Activated gamma-delta T cell (primary cell): ENCODE results near the gene RIPK1.
"Not testable (repeated sequence)": the region's sequence is repeated elsewhere in the genome, so short reads cannot be mapped to it uniquely, and the experiment has no call there.

Experiments used
- DNase-seq: peaks from one replicate; lab custom pipeline; 2025; lab: John Stamatoyannopoulos, UW

The RIPK1 gene

DNA sequence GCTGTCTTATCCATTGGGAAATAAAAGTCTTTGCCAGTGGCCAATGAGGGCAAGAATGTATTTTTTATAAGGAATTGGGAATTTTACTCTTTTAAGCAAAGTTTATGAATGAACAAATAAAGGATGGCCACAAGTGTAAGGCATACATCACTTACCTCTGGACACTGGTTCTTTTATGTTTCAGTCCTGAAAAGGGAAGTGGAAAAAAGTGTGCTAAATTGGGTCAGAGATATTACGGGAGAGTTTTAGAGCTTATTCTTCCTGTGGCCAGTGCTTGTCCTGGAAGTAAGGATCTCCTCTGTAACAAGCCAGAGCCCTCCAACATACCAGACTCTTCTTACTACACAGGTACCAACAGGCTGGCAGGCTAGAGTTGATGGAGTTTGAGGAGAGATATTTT is 22.5 kb upstream of the RIPK1 start:
- DNase-seq = no peak

DNA sequence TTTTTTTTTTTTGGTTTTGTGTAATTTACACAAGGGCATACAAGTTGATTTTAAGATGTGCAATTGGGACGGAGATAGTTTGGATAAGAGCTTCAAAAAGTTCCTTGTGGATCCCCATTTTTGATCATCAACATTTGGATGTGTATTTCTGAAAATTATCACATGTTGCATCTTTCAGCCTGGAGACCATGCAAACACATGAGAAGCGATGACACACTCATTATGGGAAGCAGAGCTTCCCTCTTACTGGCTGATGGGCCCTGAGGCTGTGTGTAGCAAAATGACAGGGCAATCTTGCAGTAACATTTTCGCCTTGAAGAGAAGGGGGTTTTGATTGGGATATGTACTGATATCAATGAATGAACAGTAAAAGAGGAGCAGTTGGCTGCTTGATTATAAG is 22.0 kb upstream of the RIPK1 start:
- DNase-seq = no peak

GRCh38 chr6:3048009-3048408 is 20.3 kb upstream of the RIPK1 start:
- DNase-seq = not testable (repeated sequence)

GRCh38 chr6:3052481-3053230 is 15.6 kb upstream of the RIPK1 start:
- no peak for DNase-seq

DNA sequence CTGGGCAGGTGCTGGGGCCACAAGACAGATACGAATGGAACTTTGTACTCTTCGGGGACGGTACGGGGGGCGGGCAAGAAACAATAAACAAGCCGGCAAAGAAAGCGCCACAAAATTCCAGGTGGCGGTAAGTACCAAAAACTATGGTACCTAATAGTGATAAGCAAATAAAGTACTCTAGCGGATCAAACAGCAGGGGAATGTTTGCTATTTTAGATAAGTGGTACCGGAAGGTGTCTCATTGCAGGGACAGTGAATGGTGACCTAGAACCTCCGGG is 15.1 kb upstream of the RIPK1 start:
- DNase-seq = no peak

DNA sequence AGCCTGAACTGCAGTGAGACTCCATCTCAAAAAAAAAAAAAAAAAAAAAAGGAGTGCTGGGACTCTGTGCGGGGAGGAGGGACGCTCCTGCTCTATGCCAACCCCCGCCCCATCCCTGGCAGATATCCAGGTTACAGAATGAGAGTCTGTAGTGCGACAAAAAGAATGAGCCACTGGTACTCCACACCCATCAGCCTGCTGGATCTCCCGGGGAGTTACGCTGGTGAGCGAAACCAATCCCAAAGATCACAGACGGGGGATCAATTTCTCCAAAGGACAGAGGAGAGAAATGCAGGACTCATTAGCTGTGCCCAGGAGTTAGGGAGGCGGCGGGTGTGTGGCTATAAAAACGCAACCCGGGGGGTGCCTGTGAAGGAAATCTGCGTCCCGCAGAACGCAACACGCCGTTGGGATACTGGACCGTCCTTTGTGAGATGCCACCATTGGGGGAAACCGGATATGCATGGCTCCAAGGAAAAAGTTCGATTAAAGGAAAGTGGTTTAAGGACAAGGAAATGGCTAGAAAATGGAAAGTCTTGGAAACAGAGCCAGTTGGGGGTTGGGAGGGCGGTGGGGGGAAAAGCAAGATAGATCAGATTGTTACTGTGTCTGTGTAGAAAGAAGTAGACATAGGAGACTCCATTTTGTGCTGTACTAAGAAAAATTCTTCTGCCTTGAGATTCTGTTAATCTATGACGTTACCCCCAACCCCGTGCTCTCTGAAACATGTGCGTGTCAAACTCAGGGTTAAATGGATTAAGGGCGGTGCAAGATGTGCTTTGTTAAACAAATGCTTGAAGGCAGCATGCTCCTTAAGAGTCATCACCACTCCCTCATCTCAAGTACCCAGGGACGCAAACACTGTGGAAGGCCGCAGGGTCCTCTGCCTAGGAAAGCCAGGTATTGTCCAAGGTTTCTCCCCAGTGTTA is 13.8 kb upstream of the RIPK1 start:
- not testable (repeated sequence) for DNase-seq

DNA sequence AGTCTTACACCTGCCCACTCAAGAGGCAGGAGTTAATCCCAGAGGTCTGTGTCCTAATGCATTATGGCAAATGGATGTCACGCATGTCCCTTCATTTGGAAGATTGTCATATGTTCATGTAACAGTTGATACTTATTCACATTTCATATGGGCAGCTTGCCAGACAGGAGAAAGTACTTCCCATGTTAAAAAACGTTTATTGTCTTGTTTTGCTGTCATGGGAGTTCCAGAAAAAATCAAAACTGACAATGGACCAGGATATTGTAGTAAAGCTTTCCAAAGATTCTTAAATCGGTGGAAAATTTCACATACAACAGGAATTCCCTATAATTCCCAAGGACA is 13.2 kb upstream of the RIPK1 start:
- not testable (repeated sequence) for DNase-seq

- DNase-seq = no peak
Measured at GRCh38 chr6:3057063-3057770, 11.1 kb upstream of the RIPK1 start.

DNA sequence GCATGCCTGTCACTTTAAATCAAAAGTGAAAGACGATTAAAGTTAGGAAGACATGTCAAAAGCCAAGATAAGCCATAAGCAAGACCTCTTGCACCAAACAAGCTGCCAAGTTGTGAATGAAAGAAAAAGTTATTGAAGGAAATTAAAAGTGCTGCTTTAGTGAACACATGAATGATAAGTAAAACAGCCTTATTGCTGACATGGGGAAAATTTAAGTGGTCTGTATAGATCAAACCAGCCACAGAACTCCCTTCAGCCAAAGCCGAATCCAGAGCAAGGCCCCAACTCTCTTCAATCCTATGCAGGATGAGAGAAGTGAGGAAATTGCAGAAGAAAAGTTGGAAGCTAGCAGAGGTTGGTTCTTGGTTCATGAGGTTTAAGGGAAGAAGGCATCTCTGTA is 9.3 kb upstream of the RIPK1 start:
- DNase-seq = no peak

DNA sequence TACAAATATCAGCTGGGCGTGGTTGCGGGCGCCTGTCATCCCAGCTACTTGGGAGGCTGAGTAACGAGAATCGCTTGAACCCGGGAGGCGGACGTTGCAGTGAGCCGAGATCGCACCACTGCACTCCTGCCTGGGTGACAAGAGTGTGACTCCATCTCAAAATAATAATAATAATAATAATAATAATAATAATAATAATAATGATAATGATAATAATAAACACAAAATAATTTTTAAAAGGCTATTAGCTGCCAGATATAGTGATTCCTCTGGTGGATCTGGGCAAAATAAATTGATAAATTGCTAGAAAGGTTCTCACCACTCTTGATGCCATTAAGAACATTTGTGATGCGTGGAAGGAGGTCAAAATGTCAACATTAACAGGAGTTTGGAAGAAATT is 8.2 kb upstream of the RIPK1 start:
- DNase-seq = not testable (repeated sequence)

DNA sequence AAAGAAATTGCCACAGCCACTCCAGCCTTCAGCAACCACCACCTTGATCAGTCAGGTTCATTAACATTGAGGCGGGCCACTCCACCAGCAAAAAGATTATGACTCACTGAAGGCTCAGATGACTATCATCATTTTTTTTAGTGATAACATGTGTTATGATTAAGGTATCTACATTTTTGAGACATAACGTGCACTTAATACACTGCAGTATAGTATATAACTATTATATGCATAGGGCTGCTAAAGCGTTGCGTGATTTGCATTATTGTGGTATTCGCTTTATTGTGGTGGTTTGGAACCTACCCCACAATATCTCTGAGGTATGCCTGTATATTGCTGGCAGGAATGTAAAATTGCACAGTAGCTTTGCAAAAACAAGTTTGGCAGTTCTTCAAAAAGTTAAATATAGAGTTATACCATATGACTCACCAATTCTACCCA is 6.8 kb upstream of the RIPK1 start:
- no peak for DNase-seq

DNA sequence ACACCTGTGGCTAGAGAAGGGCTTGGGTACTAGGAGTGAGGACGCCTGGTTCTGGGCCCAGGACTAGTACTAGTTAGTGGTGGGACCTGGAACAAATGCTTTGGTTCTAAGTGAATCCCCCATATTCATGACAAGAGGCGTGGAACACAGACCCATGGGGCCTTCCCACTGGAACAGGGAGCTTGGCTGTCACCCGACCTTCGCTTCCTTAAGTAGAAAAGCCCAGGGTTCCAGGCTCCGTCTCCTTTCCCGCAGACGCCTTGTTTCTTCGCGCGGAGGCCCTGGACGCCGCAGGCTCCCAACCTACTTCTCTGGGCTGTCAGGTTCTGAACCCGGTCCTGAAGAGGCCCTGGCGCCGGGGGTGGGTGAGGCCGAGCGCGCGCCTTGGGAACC is 5.0 kb upstream of the RIPK1 start:
- not testable (repeated sequence) for DNase-seq

GRCh38 chr6:3063733-3064700 is 4.3 kb upstream of the RIPK1 start:
- DNase-seq = peak; percentile 75

- DNase-seq = no peak
Measured at GRCh38 chr6:3071568-3071967, 3.3 kb downstream of the RIPK1 start.

DNA sequence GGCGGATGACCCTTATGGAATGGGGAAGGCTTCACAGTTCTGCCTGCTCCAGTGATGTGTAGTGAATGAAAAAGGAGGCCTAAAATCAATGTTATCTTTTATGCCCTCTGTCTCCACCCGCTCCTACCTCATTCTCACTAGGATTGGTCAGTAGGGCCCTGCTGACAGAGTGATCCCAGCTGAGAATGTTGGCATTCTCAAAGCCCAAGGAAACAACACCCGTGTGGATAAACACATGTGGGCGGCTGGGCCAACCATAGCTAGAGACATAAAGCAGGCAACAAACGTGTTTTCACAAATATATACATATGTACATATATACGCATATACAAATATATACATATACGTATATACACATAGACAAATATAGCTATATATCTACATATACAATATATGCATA is 4.5 kb downstream of the RIPK1 start:
- DNase-seq = no peak

GRCh38 chr6:3073382-3073781 is 5.1 kb downstream of the RIPK1 start:
- no peak for DNase-seq

GRCh38 chr6:3075772-3076113 is 7.4 kb downstream of the RIPK1 start:
- DNase-seq = no peak

- DNase-seq = no peak
Measured at GRCh38 chr6:3076320-3076719, 8.0 kb downstream of the RIPK1 start.

- no peak for DNase-seq
Measured at GRCh38 chr6:3077430-3077829, 9.1 kb downstream of the RIPK1 start.

GRCh38 chr6:3078952-3079351 is 10.7 kb downstream of the RIPK1 start:
- DNase-seq = not testable (repeated sequence)

GRCh38 chr6:3079682-3080081 is 11.4 kb downstream of the RIPK1 start:
- no peak for DNase-seq

DNA sequence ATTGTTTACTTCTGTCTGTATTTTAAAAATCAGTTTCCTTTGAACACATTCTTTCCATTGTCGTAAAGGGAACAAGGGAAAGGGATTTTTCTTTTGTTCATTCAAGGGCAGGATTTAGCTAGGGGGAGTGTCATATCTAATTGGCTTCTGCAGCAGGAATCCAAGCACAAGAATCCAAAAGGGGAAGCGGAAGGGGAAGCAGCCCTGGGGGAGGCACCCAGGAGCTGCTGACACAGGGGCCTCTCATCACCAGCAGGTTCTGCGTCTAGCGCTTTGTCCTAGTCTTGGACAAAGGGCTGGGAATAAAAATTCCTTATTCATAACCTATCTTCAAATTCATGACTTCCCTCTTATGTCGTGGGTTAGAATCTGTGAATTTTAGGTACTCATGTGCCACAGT is 13.7 kb downstream of the RIPK1 start:
- DNase-seq = no peak
